Gastrocnemius medialis (tissue), 4 donors: ENCODE data around the gene AIF1L. TPM values are rescaled to one million over a fixed set of nuclear protein-coding genes. Genes with fewer than 3 reads are reported as not detected.

ENCODE experiments used
- ATAC-seq, 2 donors: fragments of 150-250 bp; one replicate each; pipeline ENCODE4 v1.9.1; 2016
- DNase-seq, 2 donors: peaks; one replicate each; pipeline ENCODE4 v3.0.0-alpha.2; 2019
- H3K27ac ChIP-seq, 4 donors: fragments of 200-600 bp; sonication (generic); 1 replicate in 1 of 4; 2 replicates in 3 of 4; pipeline ENCODE4 v1.5.1; 2016 to 2018; ENCODE audit warnings: mild to moderate bottlenecking in 2 of 4, moderate library complexity in 1 of 4
- H3K27me3 ChIP-seq, 3 donors: fragments of 200-600 bp; sonication (generic) in 2 of 3; 1 replicate in 1 of 3; 2 replicates in 2 of 3; pipeline versions ENCODE4 v1.5.1 to v1.6.0; 2016 to 2019; ENCODE audit warnings: mild to moderate bottlenecking in 1 of 3, moderate library complexity in 1 of 3
- H3K36me3 ChIP-seq, 2 donors: fragments of 200-600 bp; sonication (generic) in 1 of 2; one replicate each; pipeline ENCODE4 v1.5.1; 2017 to 2018
- H3K4me1 ChIP-seq, 2 donors: fragments of 200-600 bp; sonication (generic) in 1 of 2; one replicate each; pipeline ENCODE4 v1.5.1; 2016 to 2017; ENCODE audit warnings: mild to moderate bottlenecking in 2 of 2
- H3K4me3 ChIP-seq, 4 donors: fragments of 200-600 bp; sonication (generic) in 3 of 4; 1 replicate in 1 of 4; 2 replicates in 3 of 4; pipeline ENCODE4 v1.5.1; 2016 to 2019; ENCODE audit warnings: mild to moderate bottlenecking in 2 of 4
- H3K9me3 ChIP-seq, 3 donors: fragments of 200-600 bp; sonication (generic) in 2 of 3; 1 replicate in 1 of 3; 2 replicates in 2 of 3; pipeline ENCODE4 v1.5.1; 2016 to 2019
- POLR2A ChIP-seq, 2 donors: fragments of 450-650 bp; IDR thresholded peaks; one replicate each; pipeline ENCODE4 v1.6.1; 2017; ENCODE audit warnings: antibody characterized with exemption in 2 of 2, mild to moderate bottlenecking in 2 of 2, moderate library complexity in 2 of 2
- in situ Hi-C, 4 donors: fragments of 200-750 bp; cut with MboI; loops; one replicate each; pipeline versions ENCODE4 v1.15.0 to v1.8.0; 2017; ENCODE audit warnings: low sequenced_read_pairs in 4 of 4
- intact Hi-C: fragments of 100-400 bp; cut with DNase I; formaldehyde crosslinking; loops from one replicate; pipeline ENCODE4 v1.15.1; 2023; ENCODE audit warnings: low total_unique reads
- total RNA-seq, 4 donors: library from RNA; depleted of rRNA; stranded (reverse); fragments of >200 nt; gene quantifications; one replicate each; pipeline versions ENCODE4 v1.1.0 to v1.2.3, GENCODE V29; 2016
- TF ChIP-seq, protein P1 (sequence below), 5 experiments: fragments of 450-650 bp in 3 of 5; fragments of 200-600 bp in 2 of 5; sonication (generic) in 2 of 5; IDR thresholded peaks in 4 of 5; conservative IDR thresholded peaks in 1 of 5; 1 replicate in 4 of 5; 2 replicates in 1 of 5; pipeline ENCODE4 v1.5.1; 2016 to 2019; ENCODE audit warnings: antibody characterized with exemption in 5 of 5, mild to moderate bottlenecking in 3 of 5, moderate library complexity in 3 of 5

The AIF1L gene
- total RNA-seq, 4 donors from 2014 or later: 7.5 to 10.6 (median 8.9) TPM

DNA sequence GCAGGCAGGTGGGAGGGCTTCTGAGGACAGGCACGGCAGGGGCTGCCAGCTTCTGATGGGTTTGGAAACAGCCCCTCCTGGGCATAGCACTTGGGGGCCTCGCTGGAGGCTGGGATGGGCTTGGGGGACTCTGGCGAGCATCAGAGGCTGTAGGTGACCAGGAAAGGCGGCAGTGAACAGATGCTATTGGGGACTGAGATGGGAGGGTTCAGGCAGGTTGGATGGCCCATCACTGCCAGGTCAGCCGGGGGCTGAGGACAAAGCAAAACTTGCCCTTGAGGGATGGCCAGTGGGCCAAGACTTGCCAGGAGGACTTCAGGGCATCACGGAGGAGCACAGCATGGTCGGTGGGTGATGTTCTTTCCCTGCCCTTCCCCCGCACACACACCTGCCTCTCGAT lies 6.7 kb downstream of the AIF1L start:
- ATAC-seq (no peak), DNase-seq (no peak)
- H3K4me3 ChIP-seq: peak overlapping the region in 1 of 4 donors; percentile 5
- intact Hi-C loops (no loop called here), in situ Hi-C loops (no loop called here)
- peak overlapping the region in 3 of 4 donors; percentile 47 to 55 (median 54) for H3K27ac ChIP-seq
- H3K4me1 ChIP-seq: no peaks in the 10 kb centered on the region
- H3K36me3 ChIP-seq: no peaks in the 10 kb centered on the region
- H3K9me3 ChIP-seq: no peaks in the 10 kb centered on the region
- TF ChIP-seq, protein P1, sequence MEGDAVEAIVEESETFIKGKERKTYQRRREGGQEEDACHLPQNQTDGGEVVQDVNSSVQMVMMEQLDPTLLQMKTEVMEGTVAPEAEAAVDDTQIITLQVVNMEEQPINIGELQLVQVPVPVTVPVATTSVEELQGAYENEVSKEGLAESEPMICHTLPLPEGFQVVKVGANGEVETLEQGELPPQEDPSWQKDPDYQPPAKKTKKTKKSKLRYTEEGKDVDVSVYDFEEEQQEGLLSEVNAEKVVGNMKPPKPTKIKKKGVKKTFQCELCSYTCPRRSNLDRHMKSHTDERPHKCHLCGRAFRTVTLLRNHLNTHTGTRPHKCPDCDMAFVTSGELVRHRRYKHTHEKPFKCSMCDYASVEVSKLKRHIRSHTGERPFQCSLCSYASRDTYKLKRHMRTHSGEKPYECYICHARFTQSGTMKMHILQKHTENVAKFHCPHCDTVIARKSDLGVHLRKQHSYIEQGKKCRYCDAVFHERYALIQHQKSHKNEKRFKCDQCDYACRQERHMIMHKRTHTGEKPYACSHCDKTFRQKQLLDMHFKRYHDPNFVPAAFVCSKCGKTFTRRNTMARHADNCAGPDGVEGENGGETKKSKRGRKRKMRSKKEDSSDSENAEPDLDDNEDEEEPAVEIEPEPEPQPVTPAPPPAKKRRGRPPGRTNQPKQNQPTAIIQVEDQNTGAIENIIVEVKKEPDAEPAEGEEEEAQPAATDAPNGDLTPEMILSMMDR (IDR thresholded peaks at IDR 0.05 in 4 of 5, conservative IDR thresholded peaks at IDR 0.05 in 1 of 5): no peak
- no peak for TF ChIP-seq POLR2A (IDR thresholded peaks at IDR 0.05)
- H3K27me3 ChIP-seq: peaks cover 0 to 5% (median 4%) of the 10 kb centered on the region in 3 donors

DNA sequence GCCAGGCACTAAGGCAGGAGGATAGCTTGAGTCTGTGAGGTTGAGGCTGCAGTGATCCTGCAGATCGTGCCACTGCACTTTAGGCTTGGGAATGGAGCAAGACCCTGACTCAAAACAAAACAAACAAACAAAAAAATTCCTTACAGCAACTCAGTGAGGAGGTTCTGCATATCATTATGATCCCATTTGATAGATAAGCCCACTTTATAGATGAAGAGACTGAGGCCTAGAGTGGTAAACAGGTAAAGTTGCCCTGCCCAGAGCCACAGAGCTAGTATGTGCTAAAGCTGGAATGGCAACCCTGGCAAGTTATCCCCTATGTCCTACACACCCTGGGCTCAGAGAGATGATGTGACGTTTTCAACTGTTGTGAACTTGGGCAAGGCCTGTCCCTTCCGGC lies 7.2 kb downstream of the AIF1L start:
- Histone ChIP-seq H3K27ac (peak overlapping the region in 2 of 4 donors; percentile 47 to 55), H3K9me3 (no peaks in the 10 kb centered on the region), H3K4me1 (no peaks in the 10 kb centered on the region), H3K4me3 (no peak overlapping the region), H3K27me3 (peaks cover 0 to under 1% (median 0%) of the 10 kb centered on the region in 3 donors), H3K36me3 (no peaks in the 10 kb centered on the region)
- in situ Hi-C loops (no loop called here), intact Hi-C loops (no loop called here)
- TF ChIP-seq POLR2A (IDR thresholded peaks at IDR 0.05): no peak
- TF ChIP-seq, protein P1 (IDR thresholded peaks at IDR 0.05 in 4 of 5, conservative IDR thresholded peaks at IDR 0.05 in 1 of 5): no peak
- DNase-seq: no peak
- no peak for ATAC-seq

DNA sequence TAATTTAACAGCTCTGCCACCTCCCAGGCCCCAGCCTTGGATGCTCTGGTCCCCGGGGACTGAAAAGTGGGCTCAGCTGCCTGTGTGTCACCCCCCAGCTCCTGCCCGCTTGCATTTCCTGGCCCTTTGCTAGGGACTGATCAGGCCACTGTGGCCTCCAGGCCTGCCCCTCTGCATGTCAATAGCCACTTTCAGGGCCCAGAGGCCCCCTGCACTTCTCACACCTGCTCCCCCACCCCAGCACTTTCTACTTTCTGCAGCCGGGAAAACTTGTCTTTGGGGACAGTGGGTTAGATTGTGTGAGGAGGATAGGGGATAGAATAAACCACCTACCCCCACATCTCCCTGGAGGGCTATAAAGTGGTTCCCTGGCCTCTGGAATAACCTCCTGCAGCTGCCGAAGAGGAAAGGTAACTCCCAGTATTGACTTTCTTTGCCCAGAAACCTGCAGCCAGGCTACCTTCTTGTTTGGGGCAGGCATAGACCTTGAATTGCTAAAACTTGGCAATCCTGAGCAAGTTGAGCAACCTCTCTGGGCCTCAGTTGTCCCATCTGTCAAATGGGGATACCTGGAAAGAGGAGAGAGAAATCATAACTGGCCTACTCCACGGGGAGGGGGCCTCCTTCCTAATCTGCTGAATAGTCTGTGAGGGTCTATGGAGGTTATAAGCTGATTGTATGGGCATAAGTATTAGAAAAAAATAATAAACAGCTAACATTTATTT lies 7.8 kb downstream of the AIF1L start:
- H3K9me3 ChIP-seq: no peaks in the 10 kb centered on the region
- ATAC-seq: no peak
- no peak overlapping the region for H3K4me3 ChIP-seq
- DNase-seq: no peak
- in situ Hi-C loops (no loop called here), intact Hi-C loops (no loop called here)
- H3K27ac ChIP-seq: no peak overlapping the region
- no peaks in the 10 kb centered on the region for H3K27me3 ChIP-seq
- no peaks in the 10 kb centered on the region for H3K4me1 ChIP-seq
- H3K36me3 ChIP-seq: no peaks in the 10 kb centered on the region
- TF ChIP-seq POLR2A (IDR thresholded peaks at IDR 0.05): no peak
- TF ChIP-seq, protein P1 (IDR thresholded peaks at IDR 0.05 in 4 of 5, conservative IDR thresholded peaks at IDR 0.05 in 1 of 5): no peak

DNA sequence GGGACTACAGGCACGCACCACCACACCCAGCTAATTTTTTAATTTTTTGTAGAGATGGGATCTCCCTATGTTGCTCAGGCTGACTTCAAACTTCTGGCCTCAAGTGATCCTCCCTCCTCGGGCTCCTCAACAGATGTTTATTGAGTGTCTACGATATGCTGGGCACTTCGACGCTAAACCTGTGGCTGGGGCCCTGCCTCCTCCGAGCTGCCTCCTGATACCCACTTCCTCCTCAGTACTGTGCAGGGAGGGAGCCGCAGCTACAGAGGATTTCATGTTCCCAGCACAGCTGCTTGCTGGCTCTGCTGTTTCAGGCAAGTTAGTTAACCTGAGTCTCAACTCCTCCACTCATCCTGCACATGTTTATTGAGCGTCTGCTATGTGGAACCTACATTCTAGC lies 9.6 kb downstream of the AIF1L start:
- TF ChIP-seq POLR2A (IDR thresholded peaks at IDR 0.05): no peak
- peak overlapping the region in 1 of 4 donors; percentile 25 for H3K27ac ChIP-seq
- no peak for ATAC-seq
- H3K4me1 ChIP-seq: no peaks in the 10 kb centered on the region
- H3K4me3 ChIP-seq: no peak overlapping the region
- intact Hi-C loops: no loop called here
- in situ Hi-C loops: no loop called here
- no peaks in the 10 kb centered on the region for H3K27me3 ChIP-seq
- DNase-seq: no peak
- no peaks in the 10 kb centered on the region for H3K9me3 ChIP-seq
- H3K36me3 ChIP-seq: no peaks in the 10 kb centered on the region

DNA sequence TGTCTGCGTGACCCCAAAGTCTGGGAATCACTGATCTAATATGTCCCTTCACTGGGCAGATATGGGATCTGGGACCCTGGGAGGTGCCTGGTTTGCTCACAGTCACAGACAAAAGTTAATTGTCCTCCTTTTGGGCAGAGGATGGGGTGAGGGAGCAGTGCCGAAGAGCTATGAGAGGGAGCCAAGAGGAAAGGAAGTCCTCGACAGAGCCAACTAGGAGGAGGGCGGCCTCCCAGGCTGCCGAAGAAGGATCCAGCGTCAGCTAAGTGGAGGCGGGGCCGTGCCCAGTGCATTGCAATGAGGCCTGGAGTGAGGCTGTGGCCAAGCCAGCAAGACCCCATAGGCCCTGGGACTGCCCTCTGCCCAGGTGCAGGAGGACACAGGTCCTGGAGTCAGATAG lies 11.4 kb downstream of the AIF1L start:
- DNase-seq: no peak
- TF ChIP-seq POLR2A (IDR thresholded peaks at IDR 0.05): no peak
- TF ChIP-seq, protein P1 (IDR thresholded peaks at IDR 0.05 in 4 of 5, conservative IDR thresholded peaks at IDR 0.05 in 1 of 5): no peak
- H3K4me1 ChIP-seq: no peaks in the 10 kb centered on the region
- H3K27ac ChIP-seq: peak overlapping the region in 3 of 4 donors; percentile 5 to 48 (median 37)
- in situ Hi-C loops: no loop called here
- H3K36me3 ChIP-seq: no peaks in the 10 kb centered on the region
- no peaks in the 10 kb centered on the region for H3K27me3 ChIP-seq
- H3K9me3 ChIP-seq: no peaks in the 10 kb centered on the region
- no peak for ATAC-seq
- H3K4me3 ChIP-seq: no peak overlapping the region
- intact Hi-C loops: no loop called here
